Right lobe of liver (tissue), 6 donors: ENCODE data around the gene RABL6. TPM values are rescaled to one million over a fixed set of nuclear protein-coding genes. Genes with fewer than 3 reads are reported as not detected.

Experiments
- ATAC-seq, 4 donors: fragments of 200-7000 bp; cut with Tn5 transposase; one replicate each; pipeline ENCODE4 v1.9.1; 2020; ENCODE audit warnings: mild to moderate bottlenecking in 4 of 4, moderate library complexity in 4 of 4
- DNase-seq, 3 donors: peaks; one replicate each; pipeline ENCODE4 v3.0.0-alpha.2; 2020
- H3K27ac ChIP-seq, 3 donors: fragments of 200-600 bp; one replicate each; pipeline ENCODE4 v1.8.0; 2022
- H3K27me3 ChIP-seq, 2 donors: fragments of 200-600 bp; one replicate each; pipeline ENCODE4 v1.8.0; 2022
- H3K36me3 ChIP-seq, 4 donors: fragments of 200-600 bp; sonication (generic) in 1 of 4; one replicate each; pipeline versions ENCODE4 v1.5.1 to v1.8.0; 2017 to 2022; ENCODE audit warnings: control low read depth in 1 of 4
- H3K4me1 ChIP-seq, 4 donors: fragments of 200-600 bp; sonication (generic) in 1 of 4; one replicate each; pipeline versions ENCODE4 v1.5.1 to v1.8.0; 2017 to 2022; ENCODE audit warnings: control low read depth in 1 of 4
- H3K4me3 ChIP-seq, 3 donors: fragments of 200-600 bp; one replicate each; pipeline ENCODE4 v1.8.0; 2022
- H3K9me3 ChIP-seq, 4 donors: fragments of 200-600 bp; sonication (generic) in 1 of 4; one replicate each; pipeline versions ENCODE4 v1.5.1 to v1.8.0; 2017 to 2022; ENCODE audit warnings: control low read depth in 1 of 4
- POLR2A ChIP-seq: fragments of 450-650 bp; IDR thresholded peaks from one replicate; pipeline ENCODE4 v1.6.1; 2017; ENCODE audit warnings: antibody characterized with exemption, mild to moderate bottlenecking
- WGBS: methylation state at CpG from one replicate; pipeline ENCODE4 v1.1.6; 2018; ENCODE audit warnings: low coverage, low lambda C conversion rate; ENCODE audit not compliant: insufficient coverage; ENCODE audit errors: missing lambda C conversion rate; 5-methylcytosine and 5-hydroxymethylcytosine counted together
- intact Hi-C, 2 donors: fragments of 100-400 bp; cut with DNase I; formaldehyde crosslinking; loops; one replicate each; pipeline versions ENCODE4 v1.11.2 to v1.14.1; 2022
- microRNA-seq, 2 donors: library from miRNA; unstranded; fragments of <30 nt; microRNA quantifications; one replicate each; pipeline ENCODE4, GENCODE V29; 2019 to 2020
- small RNA-seq, 2 experiments: library from RNA; depleted of rRNA; stranded (forward); fragments of <200 nt; gene quantifications; one replicate each; pipeline ENCODE3, GENCODE V24; 2016
- total RNA-seq, 6 experiments: library from RNA; depleted of rRNA in 2 of 6; stranded (reverse); fragments of >200 nt in 2 of 6; fragmentation: NEBNext Ultra II Directional in 3 of 6; extraction: Animal tissue kit (Norgen Biotek cat#: 25700) in 3 of 6; gene quantifications; one replicate each; pipeline versions ENCODE4 v1.1.0 to v1.2.4, GENCODE V29; 2016 to 2023
- TF ChIP-seq, protein P1 (sequence below), 4 donors: fragments of 200-600 bp in 3 of 4; fragments of 450-650 bp in 1 of 4; IDR thresholded peaks; one replicate each; pipeline versions ENCODE4 v1.5.1 to v1.8.0; 2016 to 2022; ENCODE audit warnings: antibody characterized with exemption in 4 of 4, mild to moderate bottlenecking in 2 of 4
- donor health status: DM: no; HTN: yes; CAD: no.
- donor health status: DM: no; HTN: no; CAD: no.
- donor health status: DM: no; HTN: no; CAD: no.
- donor health status: DM: no; HTN: yes; CAD: no.
- donor health status: DM: no; HTN: yes; CAD: no.

RABL6 gene
- total RNA-seq, 6 experiments from 2014 or later, result 8.0 to 14.8 (median 12.4) TPM

DNA sequence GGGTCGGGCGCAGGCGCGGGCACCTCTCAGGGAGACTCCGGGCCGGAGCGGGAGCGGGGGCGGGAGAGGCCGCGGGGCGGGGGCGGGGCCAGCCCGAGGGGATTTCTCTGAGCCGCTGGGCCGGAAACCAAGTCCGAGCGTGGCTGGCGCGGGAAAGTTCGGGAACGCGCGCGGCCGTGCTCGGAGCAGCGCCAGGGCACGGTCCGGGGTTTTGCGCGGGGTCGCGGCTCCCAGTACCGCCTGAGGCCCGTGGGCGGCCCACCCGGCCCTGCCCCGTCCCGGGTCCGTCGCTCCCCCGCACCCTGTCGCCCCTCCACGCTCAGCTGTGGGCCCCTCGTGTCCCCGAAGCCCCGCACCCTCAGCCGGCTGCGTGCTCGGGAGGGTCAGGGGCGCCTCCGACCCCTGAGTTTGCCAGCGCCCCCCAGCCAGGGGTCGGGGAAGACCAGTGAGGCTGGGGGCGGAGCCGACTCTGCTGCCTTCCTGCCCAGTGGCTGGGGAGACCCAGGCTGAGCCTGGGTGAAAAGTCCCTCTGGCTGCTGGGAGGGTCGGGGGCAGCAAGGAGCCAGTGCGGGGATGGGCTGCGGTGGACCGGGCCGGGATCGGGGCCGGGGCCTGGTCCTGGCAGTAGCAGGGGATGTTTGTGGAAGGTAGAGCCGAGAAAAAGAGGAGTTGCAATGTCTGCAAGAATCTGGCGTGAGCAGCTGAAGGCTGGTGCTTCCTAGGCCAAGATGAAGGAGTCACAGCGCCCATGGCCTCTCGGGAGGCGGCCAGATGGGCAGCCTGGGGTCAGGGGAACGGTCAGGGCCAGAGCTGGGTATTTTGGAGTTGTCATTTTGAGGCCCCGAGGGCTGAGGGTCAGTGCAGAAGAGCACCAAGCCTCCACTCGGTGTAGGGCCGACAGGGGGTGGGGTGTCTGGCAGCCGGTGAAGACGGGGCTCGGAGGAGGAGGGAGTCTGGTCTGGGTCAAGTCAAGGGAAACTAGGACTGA is 79.2 kb downstream of the RABL6 start:
- intact Hi-C loops, result loop anchor here (10.0 kb wide), 2 partner anchors 48 to 58 kb away; partner anchors contain the start of genes C8G (in 1 of the 2) and FBXW5 (in 1 of the 2)
- Histone ChIP-seq H3K27me3 (no peaks in the 10 kb centered on the region), H3K4me3 (peak overlapping the region; percentile 80 to 97 (median 86)), H3K36me3 (peaks cover 0 to 5% (median 0%) of the 10 kb centered on the region in 4 donors), H3K4me1 (peaks cover 0 to 48% (median 13%) of the 10 kb centered on the region in 4 donors), H3K27ac (peak overlapping the region; percentile 91 to 99 (median 97)), H3K9me3 (no peaks in the 10 kb centered on the region)
- 0% methylated on average over 20 of the region's 76 CpGs for WGBS
- peak in 1 of 3 donors; percentile 52 for DNase-seq
- ATAC-seq, result peak; percentile 4 to 24 (median 11)
- TF ChIP-seq POLR2A, result no peak
- TF ChIP-seq, protein P1, sequence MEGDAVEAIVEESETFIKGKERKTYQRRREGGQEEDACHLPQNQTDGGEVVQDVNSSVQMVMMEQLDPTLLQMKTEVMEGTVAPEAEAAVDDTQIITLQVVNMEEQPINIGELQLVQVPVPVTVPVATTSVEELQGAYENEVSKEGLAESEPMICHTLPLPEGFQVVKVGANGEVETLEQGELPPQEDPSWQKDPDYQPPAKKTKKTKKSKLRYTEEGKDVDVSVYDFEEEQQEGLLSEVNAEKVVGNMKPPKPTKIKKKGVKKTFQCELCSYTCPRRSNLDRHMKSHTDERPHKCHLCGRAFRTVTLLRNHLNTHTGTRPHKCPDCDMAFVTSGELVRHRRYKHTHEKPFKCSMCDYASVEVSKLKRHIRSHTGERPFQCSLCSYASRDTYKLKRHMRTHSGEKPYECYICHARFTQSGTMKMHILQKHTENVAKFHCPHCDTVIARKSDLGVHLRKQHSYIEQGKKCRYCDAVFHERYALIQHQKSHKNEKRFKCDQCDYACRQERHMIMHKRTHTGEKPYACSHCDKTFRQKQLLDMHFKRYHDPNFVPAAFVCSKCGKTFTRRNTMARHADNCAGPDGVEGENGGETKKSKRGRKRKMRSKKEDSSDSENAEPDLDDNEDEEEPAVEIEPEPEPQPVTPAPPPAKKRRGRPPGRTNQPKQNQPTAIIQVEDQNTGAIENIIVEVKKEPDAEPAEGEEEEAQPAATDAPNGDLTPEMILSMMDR (IDR thresholded peaks at IDR 0.05), result no peak

DNA sequence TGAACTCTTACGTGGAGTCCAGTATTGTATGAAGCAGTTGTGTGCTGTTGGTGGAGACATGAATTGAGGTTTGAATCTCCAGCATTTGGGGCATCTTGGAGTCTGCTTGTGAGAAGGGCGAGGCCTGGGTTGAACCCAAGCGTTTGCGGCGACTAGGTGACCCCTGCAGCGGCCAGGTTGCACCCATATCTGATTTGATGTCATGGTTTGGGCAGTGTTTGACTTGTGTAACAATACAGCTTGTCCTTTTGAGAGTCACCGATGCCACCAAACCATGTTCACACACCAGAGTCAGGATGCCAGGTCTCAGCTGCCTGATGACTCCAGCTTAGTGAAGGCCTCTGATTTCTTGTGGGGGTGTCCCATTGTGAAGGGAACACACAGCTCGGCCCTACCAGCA is 80.7 kb downstream of the RABL6 start:
- peak overlapping the region in 1 of 3 donors; percentile 99 for H3K27ac ChIP-seq
- peak in 1 of 3 donors; percentile 70 for DNase-seq
- peaks cover 0 to 5% (median 0%) of the 10 kb centered on the region in 4 donors for H3K36me3 ChIP-seq
- WGBS, result 47% methylated on average over 3 of the region's 8 CpGs
- TF ChIP-seq, protein P1 (IDR thresholded peaks at IDR 0.05), result no peak
- TF ChIP-seq POLR2A, result no peak
- peaks cover 0 to 33% (median 5%) of the 10 kb centered on the region in 4 donors for H3K4me1 ChIP-seq
- no peaks in the 10 kb centered on the region for H3K9me3 ChIP-seq
- ATAC-seq, result peak in 3 of 4 donors; percentile 13 to 25 (median 16)
- no peaks in the 10 kb centered on the region for H3K27me3 ChIP-seq
- no peak overlapping the region for H3K4me3 ChIP-seq
- intact Hi-C loops, result loop anchor here (10.0 kb wide), 2 partner anchors 46 to 56 kb away; partner anchors contain the start of genes C8G (in 1 of the 2) and FBXW5 (in 1 of the 2)

DNA sequence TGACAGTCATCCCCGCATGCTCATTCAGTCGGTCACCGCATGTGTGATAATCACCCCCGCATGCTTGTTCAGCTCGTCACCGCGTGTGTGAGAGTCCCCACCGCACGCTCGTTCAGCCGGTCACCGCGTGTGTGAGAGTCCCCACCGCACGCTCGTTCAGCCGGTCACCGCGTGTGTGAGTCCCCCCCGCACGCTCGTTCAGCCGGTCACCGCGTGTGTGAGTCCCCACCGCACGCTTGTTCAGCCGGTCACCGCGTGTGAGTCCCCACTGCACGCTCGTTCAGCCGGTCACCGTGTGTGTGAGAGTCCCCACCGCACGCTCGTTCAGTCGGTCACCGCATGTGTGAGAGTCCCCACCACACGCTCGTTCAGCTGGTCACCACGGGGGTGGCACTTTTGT is 82.1 kb downstream of the RABL6 start:
- DNase-seq (no peak), ATAC-seq (no peak)
- Histone ChIP-seq H3K4me3 (no peak overlapping the region), H3K27ac (no peak overlapping the region), H3K9me3 (no peaks in the 10 kb centered on the region), H3K27me3 (no peaks in the 10 kb centered on the region), H3K36me3 (peaks cover 0 to 5% (median 0%) of the 10 kb centered on the region in 4 donors), H3K4me1 (peaks cover 0 to 27% (median 5%) of the 10 kb centered on the region in 4 donors)
- intact Hi-C loops, result loop anchor here (10.0 kb wide), 2 partner anchors 45 to 55 kb away; partner anchors contain the start of genes C8G (in 1 of the 2) and FBXW5 (in 1 of the 2)
- WGBS, result 95% methylated on average over 38 of the region's 42 CpGs
- TF ChIP-seq, protein P1 (IDR thresholded peaks at IDR 0.05), result no peak
- no peak for TF ChIP-seq POLR2A

DNA sequence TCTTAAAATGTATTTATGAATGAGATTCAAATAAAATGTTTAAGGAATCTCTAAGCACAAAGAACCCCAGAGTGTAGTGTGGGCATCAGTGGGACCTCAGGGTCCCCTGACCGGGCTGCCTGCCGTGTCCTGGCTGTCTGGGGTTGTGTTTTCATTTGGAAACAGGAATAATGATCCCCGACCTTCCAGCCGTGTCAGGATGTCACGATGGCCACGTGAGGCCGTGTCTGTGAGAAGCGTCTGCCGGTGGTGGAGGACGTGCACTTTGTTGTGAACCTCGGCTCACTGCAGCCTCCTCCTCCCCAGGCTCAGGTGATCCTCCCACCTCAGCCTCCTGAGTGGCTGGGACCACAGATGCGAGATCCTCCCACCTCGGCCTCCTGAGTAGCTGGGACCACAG is 82.9 kb downstream of the RABL6 start:
- ATAC-seq (no peak), DNase-seq (no peak)
- intact Hi-C loops, result no loop called here
- no peaks in the 10 kb centered on the region for H3K27me3 ChIP-seq
- no peak overlapping the region for H3K27ac ChIP-seq
- H3K36me3 ChIP-seq, result peaks cover 0 to 5% (median 0%) of the 10 kb centered on the region in 4 donors
- H3K4me1 ChIP-seq, result peaks cover 0 to 21% (median 5%) of the 10 kb centered on the region in 4 donors
- H3K4me3 ChIP-seq, result no peak overlapping the region
- no peaks in the 10 kb centered on the region for H3K9me3 ChIP-seq
- WGBS, result 61% methylated on average over 3 of the region's 13 CpGs
- TF ChIP-seq POLR2A, result no peak
- TF ChIP-seq, protein P1 (IDR thresholded peaks at IDR 0.05), result no peak

Small RNA genes lying within 50 kb of the gene (microRNA-seq; reads per million reads assigned to microRNA genes)
- 0 reads per million in 2 donors for gene MIR4292
- 1.4 to 1.9 reads per million in 2 donors for gene MIR4479

Small RNA genes lying within 50 kb of the gene (small RNA-seq; reads per million reads assigned to genes)
- gene AL355987.2 (0 reads per million in 2 experiments), gene ATP6V1G1P3 (0 reads per million in 2 experiments), gene MIR4292 (0 reads per million in 2 experiments), gene MIR4479 (0 reads per million in 2 experiments)

Other genes starting within 250 kb of the RABL6 start
- gene EGFL7, start 145.0 kb upstream of the RABL6 start, total RNA-seq, result 10 to 100 TPM; 26.7 to 54.2 (median 45.8) TPM
- 100 to 1,000 TPM; 117 to 379 (median 184) TPM for gene AGPAT2, start 120.5 kb upstream of the RABL6 start, total RNA-seq
- 1 to 10 TPM; 1.4 to 7.7 (median 5.1) TPM for gene DIPK1B, start 95.4 kb upstream of the RABL6 start, total RNA-seq
- gene LCN10, start 65.0 kb upstream of the RABL6 start, total RNA-seq, result under 1 TPM in 4 of 6 experiments, not detected in 2; 0.23 to 0.81 (median 0.32) TPM
- under 1 TPM in 2 of 6 experiments, not detected in 4; 0.26 to 0.63 TPM for gene LCN6, start 59.4 kb upstream of the RABL6 start, total RNA-seq
- not detected for gene LCN8, start 49.7 kb upstream of the RABL6 start, total RNA-seq
- gene LCN15, start 43.4 kb upstream of the RABL6 start, total RNA-seq, result not detected
- gene TMEM141, start 16.6 kb upstream of the RABL6 start, total RNA-seq, result 100 to 1,000 TPM in 1 of 6 experiments, 10 to 100 TPM in 5; 46.5 to 105 (median 56.7) TPM
- 1 to 10 TPM in 2 of 6 experiments, under 1 TPM in 3, not detected in 1; 0.43 to 1.2 (median 0.74) TPM for gene CCDC183, start 11.6 kb upstream of the RABL6 start, total RNA-seq
- gene AJM1, start 34.5 kb downstream of the RABL6 start, total RNA-seq, result 1 to 10 TPM; 1.7 to 2.8 (median 2.6) TPM
- gene PHPT1, start 41.5 kb downstream of the RABL6 start, total RNA-seq, result 10 to 100 TPM; 30.5 to 66.6 (median 49.3) TPM
- 10 to 100 TPM in 4 of 6 experiments, 1 to 10 TPM in 2; 5.7 to 27.9 (median 22.5) TPM for gene MAMDC4, start 44.4 kb downstream of the RABL6 start, total RNA-seq
- gene EDF1, start 58.4 kb downstream of the RABL6 start, total RNA-seq, result 100 to 1,000 TPM; 216 to 486 (median 227) TPM
- 1 to 10 TPM; 5.8 to 8.8 (median 7.1) TPM for gene TRAF2, start 78.6 kb downstream of the RABL6 start, total RNA-seq
- 100 to 1,000 TPM in 3 of 6 experiments, 10 to 100 TPM in 3; 84.0 to 290 (median 97.4) TPM for gene FBXW5, start 136.8 kb downstream of the RABL6 start, total RNA-seq
- 100 to 1,000 TPM; 248 to 755 (median 453) TPM for gene C8G, start 137.3 kb downstream of the RABL6 start, total RNA-seq
- 10 to 100 TPM in 5 of 6 experiments, 1 to 10 TPM in 1; 2.7 to 36.4 (median 20.3) TPM for gene LCN12, start 144.3 kb downstream of the RABL6 start, total RNA-seq
- 10 to 100 TPM in 2 of 6 experiments, 1 to 10 TPM in 4; 4.3 to 21.9 (median 6.0) TPM for gene PTGDS, start 169.6 kb downstream of the RABL6 start, total RNA-seq
- not detected for gene LCNL1, start 175.0 kb downstream of the RABL6 start, total RNA-seq
- 10 to 100 TPM; 13.8 to 34.5 (median 23.3) TPM for gene PAXX, start 184.5 kb downstream of the RABL6 start, total RNA-seq
- gene CLIC3, start 188.6 kb downstream of the RABL6 start, total RNA-seq, result under 1 TPM in 2 of 6 experiments, not detected in 4; 0.37 to 0.51 TPM
- gene ABCA2, start 220.3 kb downstream of the RABL6 start, total RNA-seq, result 10 to 100 TPM; 23.7 to 49.2 (median 34.2) TPM
- under 1 TPM in 2 of 6 experiments, not detected in 4; 0.12 to 0.13 TPM for gene FUT7, start 224.1 kb downstream of the RABL6 start, total RNA-seq
- gene NPDC1, start 238.2 kb downstream of the RABL6 start, total RNA-seq, result 10 to 100 TPM in 5 of 6 experiments, 1 to 10 TPM in 1; 9.3 to 14.9 (median 12.2) TPM
- 1 to 10 TPM in 2 of 6 experiments, under 1 TPM in 4; 0.50 to 2.1 (median 0.80) TPM for gene ENTPD2, start 246.1 kb downstream of the RABL6 start, total RNA-seq